Esophagus mucosa (tissue), 1 donor: ENCODE results near the gene SPATA33. TPM values are rescaled to one million over a fixed set of nuclear protein-coding genes. Genes with fewer than 3 reads are reported as not detected.
"Not testable (repeated sequence)": the region's sequence is repeated elsewhere in the genome, so short reads cannot be mapped to it uniquely, and the experiment has no call there.

Experiments
- ATAC-seq: fragments of 200-7000 bp; cut with Tn5 transposase; one replicate; pipeline ENCODE4 v1.9.1; 2020
- total RNA-seq: library from RNA; stranded (reverse); gene quantifications from one replicate; pipeline ENCODE4 v1.2.4, GENCODE V29; 2023
- donor health status: DM: yes; HTN: yes; CAD: no.

SPATA33 gene
- total RNA-seq, 1 donor from 2014 or later, result 3.9 TPM

DNA sequence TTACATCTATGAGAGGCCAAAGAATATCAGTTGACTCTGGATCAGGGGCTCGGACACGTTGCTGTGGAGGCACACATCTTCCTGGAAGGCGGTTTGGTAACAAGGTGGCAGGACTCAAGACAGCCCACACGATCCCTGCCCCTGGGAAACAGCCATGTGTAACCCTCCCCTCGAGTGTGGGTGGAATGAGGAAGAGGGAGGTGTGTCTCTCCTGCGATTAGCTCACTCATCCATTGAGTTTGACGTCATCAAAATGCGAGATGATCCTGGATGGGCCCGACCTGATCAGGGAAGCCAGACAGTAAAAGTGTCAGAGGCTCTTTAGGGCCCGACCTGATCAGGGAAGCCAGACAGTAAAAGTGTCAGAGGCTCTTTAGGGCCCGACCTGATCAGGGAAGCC lies 6.6 kb downstream of the SPATA33 start:
- peak; percentile 15 for ATAC-seq

DNA sequence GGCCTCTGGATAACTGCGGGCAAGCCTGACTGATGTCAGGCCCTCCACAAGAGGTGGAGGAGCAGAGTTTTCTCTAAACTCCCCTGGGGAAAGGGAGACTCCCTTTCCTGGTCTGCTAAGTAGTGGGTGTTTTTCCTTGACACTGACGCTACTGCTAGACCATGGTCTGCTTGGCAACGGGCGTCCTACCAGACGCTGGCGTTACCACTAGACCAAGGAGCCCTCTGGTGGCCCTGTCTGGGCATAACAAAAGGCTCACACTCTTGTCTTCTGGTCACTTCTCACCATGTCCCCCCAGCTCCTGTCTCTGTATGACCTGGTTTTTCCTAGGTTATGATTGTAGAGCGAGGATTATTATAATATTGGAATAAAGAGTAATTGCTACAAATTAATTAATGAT lies 9.4 kb downstream of the SPATA33 start:
- ATAC-seq, result not testable (repeated sequence)

DNA sequence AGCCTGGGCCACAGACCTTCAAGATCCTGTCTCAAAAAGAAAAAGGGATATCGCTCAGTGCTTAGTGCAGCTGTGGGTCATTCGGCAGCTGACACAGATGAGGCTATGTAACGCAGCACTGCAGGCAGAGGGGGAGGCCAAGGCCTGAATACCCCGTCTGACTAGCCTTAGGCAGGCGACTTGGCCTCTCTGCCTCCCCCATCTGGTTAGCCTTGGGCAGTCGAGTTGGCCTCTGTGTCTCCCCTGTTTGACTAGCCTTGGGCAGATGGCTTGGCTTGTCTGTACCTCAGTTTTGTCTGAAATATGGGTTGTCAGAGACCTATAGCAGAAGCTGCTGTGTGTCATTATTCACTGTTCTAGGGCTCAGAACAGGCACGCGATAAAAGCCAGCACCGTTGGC lies 10.0 kb downstream of the SPATA33 start:
- no peak for ATAC-seq

DNA sequence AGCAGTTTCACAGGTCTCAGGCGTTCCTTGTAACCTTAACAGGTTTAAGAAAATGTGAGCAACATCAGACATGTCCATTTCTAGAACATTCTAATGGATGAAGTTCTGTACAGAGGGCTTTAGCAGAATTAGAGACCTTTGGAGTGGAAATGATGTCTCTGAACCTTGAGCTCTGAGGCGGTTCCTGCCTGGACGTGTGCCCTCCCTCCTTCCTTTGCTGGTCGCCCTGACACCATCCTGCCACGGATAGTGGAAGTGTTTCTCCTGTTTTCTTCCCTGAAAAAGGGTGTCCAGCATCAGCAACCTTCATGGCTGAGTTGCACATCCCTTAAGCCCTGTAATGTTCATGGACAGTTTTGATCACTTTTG lies 11.1 kb downstream of the SPATA33 start:
- ATAC-seq, result no peak

DNA sequence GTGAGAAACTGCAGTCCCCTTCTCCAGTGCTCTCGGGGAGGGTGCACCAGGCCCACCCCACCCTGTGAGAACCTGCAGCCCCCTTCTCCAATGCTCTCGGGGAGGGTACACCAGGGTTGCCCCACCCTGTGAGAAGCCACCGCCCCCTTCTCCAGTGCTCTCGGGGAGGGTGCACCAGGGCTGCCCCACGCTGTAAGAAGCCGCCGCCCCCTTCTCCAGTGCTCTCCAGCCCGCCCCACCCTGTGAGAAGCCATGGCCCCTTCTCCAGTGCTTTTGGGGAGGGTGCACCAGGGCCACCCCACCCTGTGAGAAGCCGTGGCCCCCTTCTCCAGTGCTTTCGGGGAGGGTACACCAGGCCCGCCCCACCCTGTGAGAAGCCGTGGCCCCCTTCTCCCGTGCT lies 12.1 kb downstream of the SPATA33 start:
- no peak for ATAC-seq

DNA sequence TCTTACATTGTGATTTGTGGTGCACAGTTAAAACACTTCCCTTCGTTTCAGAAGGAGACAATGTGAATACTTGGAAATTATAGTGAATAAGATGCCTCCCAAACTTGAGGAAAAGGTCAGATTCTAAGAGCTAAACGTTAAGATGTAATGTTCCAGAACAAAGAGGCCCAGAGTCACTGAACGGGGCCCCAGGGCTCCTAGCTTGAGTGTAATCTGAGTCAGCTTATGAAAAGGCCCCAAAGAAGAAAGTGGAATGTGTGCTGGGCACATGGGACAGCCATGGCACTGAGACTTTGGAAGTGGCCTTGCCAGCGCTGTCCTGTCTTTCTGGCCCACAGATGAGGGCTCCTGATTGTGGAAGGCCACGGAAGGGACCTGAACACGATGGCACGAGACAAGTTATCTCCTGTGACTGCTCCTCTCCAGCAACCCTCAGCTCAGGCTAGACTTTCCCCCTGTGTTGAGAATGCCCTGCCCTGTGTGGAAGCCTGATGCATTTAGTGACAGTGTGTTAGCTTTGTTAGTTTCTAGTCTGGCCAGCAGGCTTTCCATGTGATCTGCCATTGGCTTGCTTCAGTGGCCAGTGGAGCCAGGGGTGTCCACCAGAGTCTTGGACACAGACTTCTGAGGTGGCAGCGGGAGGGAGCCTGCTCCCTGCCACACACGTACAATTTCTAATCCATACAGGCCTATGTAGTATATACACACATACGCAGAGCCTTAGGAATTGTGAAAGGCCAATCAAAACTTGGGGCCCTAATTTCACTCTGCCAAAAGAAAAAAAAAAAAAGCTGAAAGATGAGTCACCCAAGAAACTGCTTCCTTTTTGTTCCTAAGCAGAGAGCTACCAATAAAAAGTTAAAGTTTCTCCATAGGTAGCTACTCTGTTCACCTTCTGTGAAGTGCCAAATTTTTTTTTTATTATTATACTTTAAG lies 13.1 kb downstream of the SPATA33 start:
- ATAC-seq, result peak; percentile 82

DNA sequence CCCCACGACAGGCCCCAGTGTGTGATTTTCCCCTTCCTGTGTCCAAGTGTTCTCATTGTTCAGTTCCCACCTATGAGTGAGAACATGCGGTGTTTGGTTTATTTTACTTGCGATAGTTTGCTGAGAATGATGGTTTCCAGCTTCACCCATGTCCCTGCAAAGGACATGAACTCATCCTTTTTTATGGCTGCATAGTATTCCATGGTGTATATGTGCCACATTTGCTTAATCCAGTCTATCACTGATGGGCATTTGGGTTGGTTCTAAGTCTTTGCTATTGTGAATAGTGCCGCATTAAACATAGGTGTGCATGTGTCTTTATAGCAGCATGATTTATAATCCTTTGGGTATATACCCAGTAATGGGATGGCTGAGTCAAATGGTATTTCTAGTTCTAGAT lies 13.9 kb downstream of the SPATA33 start:
- not testable (repeated sequence) for ATAC-seq

DNA sequence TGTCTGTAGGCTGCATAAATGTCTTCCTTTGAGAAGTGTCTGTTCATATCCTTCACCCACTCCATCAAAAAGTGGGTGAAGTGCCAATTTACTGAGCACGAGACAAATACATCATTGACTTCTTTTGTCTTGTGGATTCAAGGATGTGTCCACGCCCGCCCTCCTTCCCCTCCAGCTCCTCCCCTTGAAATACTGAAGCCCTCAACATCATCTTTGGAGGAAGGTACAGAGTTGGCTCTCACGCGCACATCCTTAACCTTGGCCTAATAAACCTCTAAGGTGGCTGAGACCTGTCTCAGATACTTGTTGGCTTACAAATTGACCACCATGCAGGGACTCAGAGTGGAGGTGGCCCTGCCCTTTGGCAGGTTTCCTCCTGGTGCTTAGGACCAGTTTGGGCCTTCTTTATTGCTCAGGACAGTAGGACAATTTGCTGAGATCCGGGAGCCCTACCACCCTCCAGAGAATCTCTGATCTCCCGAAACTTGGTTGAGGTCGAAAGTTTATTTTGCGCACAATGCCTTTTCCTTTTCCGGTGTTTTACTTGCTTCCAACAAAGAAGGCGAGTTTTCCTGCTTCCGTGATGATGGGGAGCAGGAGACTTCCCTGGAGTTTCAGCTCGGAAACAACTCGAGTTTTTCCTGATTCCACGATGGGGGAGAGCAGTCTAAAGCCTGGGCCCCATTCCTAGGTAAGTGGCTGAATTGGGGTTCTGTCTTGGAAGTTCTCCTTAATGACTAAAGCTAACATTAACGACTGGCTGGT lies 14.7 kb downstream of the SPATA33 start:
- no peak for ATAC-seq

DNA sequence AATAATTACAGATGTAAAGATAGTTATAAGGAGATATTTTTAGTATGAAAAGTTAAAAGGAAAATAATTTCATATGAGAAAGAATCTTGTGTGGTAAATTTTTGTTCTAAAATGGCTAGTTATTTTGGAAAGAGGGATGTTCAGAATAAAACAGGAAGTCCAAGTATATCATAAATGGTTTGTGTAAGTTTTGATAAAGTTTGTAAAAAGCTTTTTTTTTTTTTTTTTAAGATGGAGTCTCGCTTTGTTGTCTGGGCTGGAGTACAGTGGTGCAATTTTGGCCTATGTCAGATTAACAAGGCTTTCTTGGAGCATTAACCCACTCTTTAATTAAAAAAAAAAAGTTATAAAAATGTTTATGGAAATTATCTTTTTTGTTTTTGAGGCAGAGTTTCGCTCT lies 20.6 kb downstream of the SPATA33 start:
- no peak for ATAC-seq

DNA sequence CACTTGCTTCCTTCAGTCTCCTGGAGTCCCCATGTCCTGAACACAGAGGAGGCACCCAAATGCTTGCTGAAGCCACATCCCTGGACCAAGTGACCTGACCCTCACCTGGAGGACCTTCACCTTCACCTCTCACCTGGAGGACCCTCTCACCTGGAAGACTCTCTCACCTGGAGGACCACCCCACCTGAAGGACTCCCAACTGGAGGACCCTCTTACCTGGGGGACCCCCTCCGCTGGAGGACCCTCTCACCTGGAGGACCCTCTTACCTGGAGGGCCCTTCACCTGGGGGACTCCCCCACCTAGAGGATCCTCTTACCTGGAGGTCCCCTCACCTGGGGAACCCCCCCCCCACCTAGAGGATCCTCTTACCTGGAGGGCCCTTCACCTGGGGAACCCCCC lies 28.3 kb downstream of the SPATA33 start:
- ATAC-seq, result peak; percentile 9

DNA sequence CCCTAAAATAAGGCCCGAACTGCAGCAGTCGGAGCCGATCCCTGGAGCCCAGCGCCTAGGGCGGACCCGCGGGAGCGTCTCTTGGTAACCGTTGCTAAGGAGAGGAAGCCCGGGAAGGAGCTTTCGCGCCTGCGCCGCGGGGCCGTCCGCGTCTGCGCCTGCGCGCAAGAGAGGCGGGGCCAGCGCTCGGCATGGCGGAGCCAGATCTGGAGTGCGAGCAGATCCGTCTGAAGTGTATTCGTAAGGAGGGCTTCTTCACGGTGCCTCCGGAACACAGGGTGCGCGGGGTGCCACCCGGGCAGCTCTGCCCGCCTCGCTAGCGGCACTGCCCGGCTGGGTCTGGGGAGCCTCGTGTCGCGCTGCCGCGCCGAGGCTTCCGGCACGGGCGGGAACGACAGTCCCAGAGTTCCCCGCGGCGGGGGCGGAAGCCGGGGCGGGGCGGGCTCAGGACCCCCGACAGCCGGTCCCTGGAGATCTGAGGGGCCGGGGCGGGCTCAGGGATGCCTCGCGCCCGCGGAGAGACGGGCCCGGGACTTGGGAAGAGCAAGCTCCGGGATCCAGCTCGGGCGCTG lies 29.0 kb downstream of the SPATA33 start, which contains the start of gene CDK10:
TSS of gene CDK10 (plus strand) at position 170 of the 572 bp plus-strand sequence. CDS start at position 192, 22 bp downstream.
- ATAC-seq, result peak; percentile 89

DNA sequence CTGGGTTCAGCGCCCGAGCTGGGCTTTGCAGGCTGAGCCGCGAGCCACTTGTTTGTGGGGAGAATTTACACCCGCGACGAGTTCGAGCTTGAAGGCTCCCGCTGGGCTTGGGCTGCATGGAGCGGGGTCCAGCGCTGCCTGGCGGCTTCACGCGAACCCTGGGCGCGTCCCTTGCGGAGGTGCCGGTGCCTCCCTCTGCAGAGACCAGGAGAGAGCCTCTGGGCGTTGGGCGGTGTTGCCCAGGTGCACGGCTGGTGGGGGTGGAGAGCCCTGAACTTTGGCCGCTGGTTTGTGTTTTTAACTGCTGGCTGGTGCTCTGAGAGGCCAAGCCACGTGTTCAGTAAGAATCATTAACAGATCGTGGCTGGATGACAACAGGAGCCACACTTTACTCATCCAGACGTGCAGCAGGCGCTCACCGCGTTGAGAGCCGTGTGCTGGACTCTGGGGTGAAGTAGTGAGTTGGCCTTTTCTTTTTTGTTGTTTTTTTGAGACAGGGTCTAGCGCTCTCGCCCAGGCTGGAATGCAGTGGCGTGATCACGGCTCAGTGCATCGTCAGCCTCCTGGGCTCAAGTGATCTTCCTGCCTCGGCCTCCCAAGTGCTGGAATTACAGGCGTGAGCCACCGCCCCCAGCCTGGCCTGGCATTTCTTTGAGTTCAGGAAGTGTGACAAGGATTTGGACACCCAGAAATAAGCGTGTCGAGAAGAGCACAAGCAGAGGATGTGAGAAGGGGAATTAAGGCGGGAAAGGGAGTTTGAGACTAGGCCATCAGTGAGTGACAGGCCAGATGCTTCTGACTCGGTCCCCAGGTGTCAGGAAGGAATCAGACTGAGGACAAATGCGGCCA lies 29.7 kb downstream of the SPATA33 start:
- peak; percentile 60 for ATAC-seq

DNA sequence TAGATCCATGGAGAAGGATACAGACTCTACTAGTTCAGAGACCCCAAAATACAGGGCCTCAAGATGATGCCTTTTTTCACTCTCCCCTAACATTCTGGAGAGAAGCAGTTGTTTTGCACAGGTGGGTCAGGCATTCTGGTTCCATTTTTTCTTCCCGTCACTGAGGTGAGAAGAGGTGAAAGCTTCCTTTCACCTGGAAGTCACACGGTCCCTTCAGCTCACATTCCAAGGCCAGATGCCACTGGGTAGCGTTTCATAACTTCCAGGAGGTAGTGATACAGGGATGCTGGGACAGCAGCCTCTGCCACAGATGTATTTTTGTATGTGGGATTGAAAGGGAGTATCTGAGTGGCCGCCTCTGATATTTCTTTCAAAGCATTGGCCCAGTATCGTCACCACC lies 30.8 kb downstream of the SPATA33 start:
- ATAC-seq, result no peak

DNA sequence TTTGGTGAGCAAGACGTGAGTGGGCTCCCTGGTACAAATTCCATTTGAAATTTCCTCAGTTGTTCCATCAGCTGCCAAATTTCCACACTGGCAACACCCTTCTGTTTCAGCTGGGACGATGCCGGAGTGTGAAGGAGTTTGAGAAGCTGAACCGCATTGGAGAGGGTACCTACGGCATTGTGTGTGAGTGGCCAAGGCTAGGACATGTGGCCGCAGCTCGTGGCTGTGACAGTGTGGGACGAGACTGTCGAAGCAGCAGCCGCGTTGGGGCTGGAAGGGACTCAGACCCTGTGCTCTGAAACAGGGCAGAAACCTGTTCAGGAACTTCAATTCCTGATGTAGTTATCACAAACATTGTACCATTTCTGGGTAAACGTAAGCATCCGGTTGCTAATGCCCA lies 31.5 kb downstream of the SPATA33 start:
- no peak for ATAC-seq

DNA sequence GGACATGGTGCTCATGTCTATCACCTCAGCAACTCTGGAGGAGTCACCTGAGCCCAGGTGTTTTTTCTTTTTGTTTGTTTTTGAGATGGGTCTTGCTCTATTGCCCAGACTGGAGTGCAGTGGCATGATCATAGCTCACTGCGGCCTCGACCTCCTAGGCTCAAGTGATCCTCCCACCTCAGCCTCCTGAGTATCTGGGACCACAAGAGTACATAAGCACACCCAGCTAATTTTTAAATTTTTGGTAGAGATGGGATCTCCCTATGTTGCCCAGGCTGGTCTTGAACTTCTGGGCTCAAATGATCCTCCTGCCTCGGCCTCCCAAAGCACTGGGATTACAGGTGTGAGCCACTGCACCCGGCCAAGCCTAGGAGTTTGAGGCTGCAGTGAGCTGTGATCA lies 32.0 kb downstream of the SPATA33 start:
- not testable (repeated sequence) for ATAC-seq

DNA sequence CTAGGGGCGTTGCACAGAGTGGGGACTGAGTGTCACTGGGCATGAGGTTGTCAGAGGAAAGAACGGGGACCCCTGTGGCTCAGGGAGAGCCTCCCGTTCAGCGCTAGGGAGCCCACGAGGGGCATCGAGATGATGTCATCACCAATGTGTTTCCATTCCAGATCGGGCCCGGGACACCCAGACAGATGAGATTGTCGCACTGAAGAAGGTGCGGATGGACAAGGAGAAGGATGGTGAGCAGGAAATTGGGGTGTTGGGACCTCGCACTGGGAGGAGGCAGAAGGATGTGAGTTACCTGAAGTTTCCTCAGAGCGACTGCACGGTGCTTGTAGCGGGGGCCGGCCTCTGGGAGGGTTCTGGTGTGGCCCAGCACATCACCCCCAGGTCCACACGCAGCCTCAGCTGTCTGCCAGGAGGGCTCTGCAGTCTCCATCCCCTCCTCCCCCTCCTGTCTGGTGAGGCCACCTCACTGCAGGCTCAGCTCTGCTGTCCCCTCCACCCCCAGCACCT lies 32.8 kb downstream of the SPATA33 start:
- no peak for ATAC-seq

DNA sequence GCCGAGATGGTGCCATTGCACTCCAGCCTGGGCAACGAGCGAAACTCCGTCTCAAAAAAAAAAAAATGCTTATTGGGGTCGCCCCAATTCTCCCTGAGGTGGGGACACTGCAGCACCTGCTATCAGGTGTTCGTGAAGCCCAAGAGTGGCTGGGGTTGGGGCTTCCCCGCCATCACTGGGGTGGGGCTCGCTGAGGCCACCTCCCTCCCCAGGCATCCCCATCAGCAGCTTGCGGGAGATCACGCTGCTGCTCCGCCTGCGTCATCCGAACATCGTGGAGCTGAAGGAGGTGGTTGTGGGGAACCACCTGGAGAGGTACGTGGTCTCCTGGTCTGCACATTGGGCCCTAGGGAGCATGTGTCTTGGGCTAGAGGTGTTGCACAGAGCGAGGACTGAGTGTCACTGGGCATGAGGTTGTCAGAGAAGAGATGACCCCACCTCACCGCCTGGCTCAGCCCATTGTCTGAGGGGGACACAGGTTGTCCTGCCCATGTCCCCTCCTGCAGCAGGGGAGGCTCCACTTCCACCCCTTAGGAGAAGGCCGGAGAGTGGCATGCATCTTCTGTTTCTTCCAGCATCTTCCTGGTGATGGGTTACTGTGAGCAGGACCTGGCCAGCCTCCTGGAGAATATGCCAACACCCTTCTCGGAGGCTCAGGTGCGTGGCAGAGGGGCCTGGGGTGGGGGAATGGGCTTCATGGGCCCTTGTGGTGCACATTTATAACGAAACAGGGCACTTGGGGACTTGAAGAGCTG lies 33.8 kb downstream of the SPATA33 start:
- ATAC-seq, result no peak

DNA sequence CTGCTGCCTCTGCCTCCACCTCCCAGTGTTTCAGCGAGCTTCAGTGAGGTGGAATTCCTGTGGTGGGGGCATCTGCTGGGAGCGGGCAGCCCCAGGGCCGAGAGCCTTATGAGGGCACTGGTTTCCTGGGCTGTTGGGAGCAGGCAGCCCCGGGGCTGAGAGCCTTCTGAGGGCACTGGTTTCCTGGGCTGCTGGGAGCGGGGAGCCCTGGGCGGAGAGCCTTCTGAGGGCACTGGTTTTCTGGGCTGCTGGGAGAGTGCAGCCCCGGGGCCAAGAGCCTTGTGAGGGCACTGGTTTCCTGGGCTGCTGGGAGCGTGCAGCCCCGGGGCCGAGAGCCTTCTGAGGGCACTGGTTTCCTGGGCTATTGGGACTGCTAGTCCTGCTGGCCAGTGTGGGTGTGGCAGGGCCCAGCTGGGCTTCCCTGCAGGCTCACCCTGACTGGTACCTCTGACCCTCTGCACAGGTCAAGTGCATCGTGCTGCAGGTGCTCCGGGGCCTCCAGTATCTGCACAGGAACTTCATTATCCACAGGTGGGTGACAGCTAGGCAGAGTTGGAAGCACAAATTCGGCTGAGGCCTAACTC lies 34.4 kb downstream of the SPATA33 start:
- ATAC-seq, result no peak

DNA sequence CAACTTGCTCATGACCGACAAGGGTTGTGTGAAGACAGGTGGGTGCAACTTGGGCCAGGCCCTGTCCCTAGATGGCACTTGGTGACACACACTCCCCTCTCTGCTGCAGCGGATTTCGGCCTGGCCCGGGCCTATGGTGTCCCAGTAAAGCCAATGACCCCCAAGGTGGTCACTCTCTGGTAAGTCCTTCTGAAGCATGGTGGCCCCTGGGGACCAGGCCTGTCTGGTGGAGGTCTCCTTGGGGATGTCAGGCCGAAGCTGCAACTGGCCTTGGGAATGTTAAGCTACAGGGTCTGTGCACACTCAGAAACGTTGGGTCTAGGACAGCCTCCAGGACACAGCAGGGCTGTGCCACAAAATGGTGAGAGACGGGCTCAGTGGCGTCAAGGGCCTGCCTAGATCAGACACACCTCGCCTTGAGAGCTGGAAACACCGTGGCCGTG lies 35.7 kb downstream of the SPATA33 start:
- ATAC-seq, result no peak

DNA sequence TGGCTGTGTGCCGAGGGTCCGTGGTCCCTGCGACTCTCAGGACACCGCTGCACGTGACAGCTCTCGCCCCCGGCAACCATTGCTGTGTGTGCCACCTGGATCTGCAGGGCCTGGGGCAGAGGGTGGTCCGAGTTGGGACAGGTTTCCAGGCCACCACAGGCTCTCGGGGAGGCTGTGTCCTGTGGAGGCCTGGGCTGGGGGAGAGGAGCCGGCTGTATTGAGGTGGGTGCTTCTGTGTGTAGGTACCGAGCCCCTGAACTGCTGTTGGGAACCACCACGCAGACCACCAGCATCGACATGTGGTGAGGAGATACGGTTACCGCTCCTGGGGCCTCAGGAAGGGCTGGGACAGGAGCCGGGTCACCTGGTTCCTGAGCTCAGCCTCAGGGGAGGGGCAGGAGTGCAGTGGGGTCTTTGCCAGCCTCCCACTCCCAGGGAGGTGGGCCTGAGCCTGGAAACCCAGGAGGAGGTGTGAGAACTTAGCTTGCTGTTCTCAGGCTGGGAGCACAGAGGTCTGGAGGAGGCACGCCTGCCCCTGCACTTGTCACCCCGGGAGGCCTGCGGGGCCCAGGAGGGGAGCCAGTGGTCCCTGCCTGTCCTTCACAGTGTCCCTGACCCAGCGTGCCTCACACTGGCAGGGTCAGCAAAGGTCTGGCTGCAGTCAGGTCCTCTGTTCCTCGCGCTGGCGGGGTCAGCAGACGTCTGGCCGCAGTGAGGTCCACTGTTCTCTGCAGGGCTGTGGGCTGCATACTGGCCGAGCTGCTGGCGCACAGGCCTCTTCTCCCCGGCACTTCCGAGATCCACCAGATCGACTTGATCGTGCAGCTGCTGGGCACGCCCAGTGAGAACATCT lies 36.5 kb downstream of the SPATA33 start:
- no peak for ATAC-seq
